Measurements from ENCODE around the gene PDGFB.

DNA sequence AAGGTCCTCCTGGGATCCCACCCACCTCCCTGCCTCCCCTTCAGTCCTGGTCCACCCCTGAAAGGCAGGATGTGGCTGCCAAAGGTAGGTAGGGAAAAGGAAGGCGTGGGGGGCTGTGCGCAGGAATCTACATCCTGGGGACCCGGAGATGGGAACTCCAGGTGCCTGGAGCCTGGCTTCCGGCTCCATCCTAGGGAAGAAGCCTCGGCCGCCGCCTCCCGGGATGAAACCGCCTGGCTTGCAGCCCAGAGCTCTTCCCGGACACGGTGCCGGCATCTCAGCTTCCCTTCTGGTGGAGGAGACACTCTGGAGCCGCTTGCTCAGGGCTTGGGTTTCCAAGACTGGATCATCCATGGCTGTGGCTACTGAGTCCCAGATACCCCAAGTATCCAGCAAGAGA is 33.3 kb upstream of the PDGFB start:
- TF ChIP-seq CTCF (IDR thresholded peaks at IDR 0.05) (no peak), POLR2A (IDR thresholded peaks at IDR 0.05) (no peak)

Data from vagina (tissue), 2 donors.